Panc1 (cell line): ENCODE results near the gene CER1. TPM values are rescaled to one million over a fixed set of nuclear protein-coding genes. Genes with fewer than 3 reads are reported as not detected.

Source experiments
- ATAC-seq: fragments of 200-7000 bp; cut with Tn5 transposase; 2 replicates; pipeline ENCODE4 v1.9.1; 2020; ENCODE audit warnings: mild to moderate bottlenecking, moderate library complexity
- BruUV-seq: library from RNA; stranded (reverse); fragments of 400-500 nt; replicated peaks from 2 replicates; lab custom pipeline; 2021; lab: Mats Ljungman, UMichigan
- CTCF ChIA-PET: fragments of 300-600 bp; sonication (Branson Sonifier 250); formaldehyde crosslinking; loops from one replicate; lab custom pipeline; 2022; ENCODE audit warnings: antibody characterized with exemption; lab: Charles Lee
- POLR2A ChIA-PET: fragments of 300-600 bp; sonication (Branson Sonifier 250); formaldehyde crosslinking; loops from one replicate; lab custom pipeline; 2022; ENCODE audit warnings: antibody characterized with exemption; lab: Charles Lee
- DNase-seq: peaks from one replicate; pipeline ENCODE4 v3.0.0-alpha.2; 2010; ENCODE audit warnings: low read depth, low spot score
- H3K27ac ChIP-seq: 2 replicates; pipeline ENCODE4 v1.5.1; 2011; ENCODE audit warnings: mild to moderate bottlenecking, low read length, inconsistent platforms
- H3K27me3 ChIP-seq: fragments of 200-500 bp; sonication (Bioruptor generic); 2 replicates; pipeline ENCODE4 v1.6.0; 2014; ENCODE audit warnings: low read length, inconsistent platforms; ENCODE audit not compliant: control insufficient read depth, insufficient read depth
- H3K36me3 ChIP-seq: fragments of 200-500 bp; sonication (Bioruptor generic); 2 replicates; pipeline ENCODE4 v1.5.1; 2014; ENCODE audit warnings: inconsistent platforms, mild to moderate bottlenecking, low read length, moderate library complexity; ENCODE audit not compliant: control insufficient read depth, insufficient read depth
- H3K4me1 ChIP-seq: 2 replicates; pipeline ENCODE4 v1.5.1; 2011; ENCODE audit warnings: inconsistent platforms, mild to moderate bottlenecking, low read length, moderate library complexity; ENCODE audit not compliant: control insufficient read depth, insufficient read depth
- H3K4me3 ChIP-seq, 2 experiments: 2 replicates each; pipeline ENCODE4 v1.5.1; 2011 to 2012; ENCODE audit warnings: low read depth in 2 of 2, low read length in 2 of 2, mild to moderate bottlenecking in 2 of 2, inconsistent platforms in 1 of 2, moderate library complexity in 1 of 2
- H3K9me3 ChIP-seq: fragments of 200-500 bp; sonication (Bioruptor generic); 2 replicates; pipeline ENCODE4 v1.5.1; 2014; ENCODE audit warnings: low read depth, mild to moderate bottlenecking, inconsistent platforms, low read length, moderate library complexity; ENCODE audit not compliant: control insufficient read depth, insufficient read depth
- POLR2AphosphoS5 ChIP-seq: IDR thresholded peaks from 2 replicates; pipeline ENCODE4 v1.6.1; 2012; ENCODE audit warnings: mild to moderate bottlenecking, low read depth, low read length, moderate library complexity
- SIN3A ChIP-seq: IDR thresholded peaks from 2 replicates; pipeline ENCODE4 v1.6.1; 2012; ENCODE audit warnings: low read depth, mild to moderate bottlenecking, low read length, moderate library complexity, borderline replicate concordance; ENCODE audit not compliant: insufficient read depth
- TCF7L2 ChIP-seq: IDR thresholded peaks from 2 replicates; pipeline ENCODE4 v1.6.1; 2011; ENCODE audit warnings: mild to moderate bottlenecking, low read depth, low read length, inconsistent platforms
- in situ Hi-C: cut with HindIII; loops from 2 replicates; pipeline ENCODE4 v1.10.0; 2016; ENCODE audit warnings: low sequenced_read_pairs, low pct_unique_long_range_greater_than_20kb
- intact Hi-C: fragments of 100-400 bp; cut with micrococcal nuclease; formaldehyde crosslinking; loops from one replicate; pipeline ENCODE4 v1.10.0; 2022; ENCODE audit not compliant: unreplicated experiment
- total RNA-seq: library from RNA; stranded (reverse); gene quantifications from one replicate; pipeline ENCODE4 v1.2.1, GENCODE V29; 2021; ENCODE audit not compliant: unreplicated experiment
- TF ChIP-seq, protein P1 (sequence below), 2 experiments: IDR thresholded peaks; 2 replicates each; pipeline ENCODE4 v1.6.1; 2011 to 2012; ENCODE audit warnings: low read depth in 2 of 2, control low read depth in 1 of 2, low read length in 1 of 2, mild to moderate bottlenecking in 1 of 2, moderate library complexity in 1 of 2; ENCODE audit not compliant: insufficient read depth in 1 of 2
- TF ChIP-seq, protein P2 (sequence below): fragments of 450-650 bp; IDR thresholded peaks from 2 replicates; pipeline ENCODE4 v1.5.1; 2017; ENCODE audit warnings: mild to moderate bottlenecking

The CER1 gene
- total RNA-seq, 1 experiment from 2014 or later: not detected

DNA sequence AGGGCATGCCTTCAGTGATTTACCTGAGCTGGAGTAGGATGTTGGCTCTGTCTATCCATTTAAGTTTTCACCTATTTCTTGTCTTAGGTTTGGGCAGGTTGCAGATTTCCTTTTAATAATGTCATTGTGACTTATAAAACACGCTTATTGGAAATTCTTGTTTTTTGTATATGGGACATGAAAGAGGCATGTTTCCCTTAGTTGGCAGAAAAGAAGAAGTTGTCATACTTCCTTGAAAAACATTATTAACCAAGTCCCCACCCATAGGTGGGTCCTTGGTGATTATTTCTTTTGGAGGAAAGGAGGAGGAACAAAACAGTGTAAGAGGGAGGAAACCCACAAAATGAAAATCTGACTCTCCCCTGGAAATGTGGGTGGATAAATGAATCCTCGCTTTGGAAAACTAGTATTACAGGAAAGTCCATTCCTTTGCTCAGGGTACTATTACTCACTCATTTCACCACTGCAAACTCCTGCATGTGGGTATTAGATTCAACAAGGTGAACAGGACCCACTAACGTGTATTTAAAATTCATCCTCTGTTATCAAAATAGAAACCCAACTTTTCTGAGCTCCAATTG, 9.3 kb downstream of the CER1 start:
- POLR2A ChIA-PET: no interaction called here
- no peaks in the 10 kb centered on the region for H3K36me3 ChIP-seq
- no peak overlapping the region for H3K4me3 ChIP-seq
- BruUV-seq: no TSS peak
- no peaks in the 10 kb centered on the region for H3K4me1 ChIP-seq
- H3K9me3 ChIP-seq: no peaks in the 10 kb centered on the region
- H3K27ac ChIP-seq: no peak overlapping the region
- DNase-seq: no peak
- in situ Hi-C loops (no loop called here), intact Hi-C loops (no loop called here)
- no peaks in the 10 kb centered on the region for H3K27me3 ChIP-seq
- CTCF ChIA-PET: no interaction called here
- TF ChIP-seq SIN3A (no peak), TCF7L2 (no peak)
- no peak for ATAC-seq

DNA sequence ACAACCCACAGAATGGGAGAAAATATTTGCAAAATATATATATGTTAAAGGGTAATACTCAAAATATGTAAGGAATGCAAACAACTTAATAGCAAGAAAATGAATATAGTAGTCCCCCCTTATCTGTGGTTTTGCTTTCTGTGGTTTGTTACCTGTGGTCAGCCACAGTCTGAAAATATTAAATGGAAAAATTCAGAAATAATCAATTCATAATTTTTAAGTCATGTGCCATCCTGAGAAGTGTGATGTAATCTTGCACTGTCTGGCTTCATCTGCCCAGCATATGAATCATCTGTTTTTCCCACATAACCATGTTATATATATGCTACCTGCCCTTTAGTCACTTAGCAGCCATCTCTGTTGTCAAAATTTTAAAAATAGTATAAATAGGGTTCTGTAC, 11.7 kb downstream of the CER1 start:
- POLR2A ChIA-PET: no interaction called here
- TF ChIP-seq SIN3A (no peak), TCF7L2 (no peak), POLR2AphosphoS5 (no peak)
- TF ChIP-seq, protein P1, sequence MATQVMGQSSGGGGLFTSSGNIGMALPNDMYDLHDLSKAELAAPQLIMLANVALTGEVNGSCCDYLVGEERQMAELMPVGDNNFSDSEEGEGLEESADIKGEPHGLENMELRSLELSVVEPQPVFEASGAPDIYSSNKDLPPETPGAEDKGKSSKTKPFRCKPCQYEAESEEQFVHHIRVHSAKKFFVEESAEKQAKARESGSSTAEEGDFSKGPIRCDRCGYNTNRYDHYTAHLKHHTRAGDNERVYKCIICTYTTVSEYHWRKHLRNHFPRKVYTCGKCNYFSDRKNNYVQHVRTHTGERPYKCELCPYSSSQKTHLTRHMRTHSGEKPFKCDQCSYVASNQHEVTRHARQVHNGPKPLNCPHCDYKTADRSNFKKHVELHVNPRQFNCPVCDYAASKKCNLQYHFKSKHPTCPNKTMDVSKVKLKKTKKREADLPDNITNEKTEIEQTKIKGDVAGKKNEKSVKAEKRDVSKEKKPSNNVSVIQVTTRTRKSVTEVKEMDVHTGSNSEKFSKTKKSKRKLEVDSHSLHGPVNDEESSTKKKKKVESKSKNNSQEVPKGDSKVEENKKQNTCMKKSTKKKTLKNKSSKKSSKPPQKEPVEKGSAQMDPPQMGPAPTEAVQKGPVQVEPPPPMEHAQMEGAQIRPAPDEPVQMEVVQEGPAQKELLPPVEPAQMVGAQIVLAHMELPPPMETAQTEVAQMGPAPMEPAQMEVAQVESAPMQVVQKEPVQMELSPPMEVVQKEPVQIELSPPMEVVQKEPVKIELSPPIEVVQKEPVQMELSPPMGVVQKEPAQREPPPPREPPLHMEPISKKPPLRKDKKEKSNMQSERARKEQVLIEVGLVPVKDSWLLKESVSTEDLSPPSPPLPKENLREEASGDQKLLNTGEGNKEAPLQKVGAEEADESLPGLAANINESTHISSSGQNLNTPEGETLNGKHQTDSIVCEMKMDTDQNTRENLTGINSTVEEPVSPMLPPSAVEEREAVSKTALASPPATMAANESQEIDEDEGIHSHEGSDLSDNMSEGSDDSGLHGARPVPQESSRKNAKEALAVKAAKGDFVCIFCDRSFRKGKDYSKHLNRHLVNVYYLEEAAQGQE (IDR thresholded peaks at IDR 0.05; ENCODE audit: insufficient read depth in 1 of 2, low read depth in 2 of 2, low read length in 1 of 2): no peak
- TF ChIP-seq, protein P2, sequence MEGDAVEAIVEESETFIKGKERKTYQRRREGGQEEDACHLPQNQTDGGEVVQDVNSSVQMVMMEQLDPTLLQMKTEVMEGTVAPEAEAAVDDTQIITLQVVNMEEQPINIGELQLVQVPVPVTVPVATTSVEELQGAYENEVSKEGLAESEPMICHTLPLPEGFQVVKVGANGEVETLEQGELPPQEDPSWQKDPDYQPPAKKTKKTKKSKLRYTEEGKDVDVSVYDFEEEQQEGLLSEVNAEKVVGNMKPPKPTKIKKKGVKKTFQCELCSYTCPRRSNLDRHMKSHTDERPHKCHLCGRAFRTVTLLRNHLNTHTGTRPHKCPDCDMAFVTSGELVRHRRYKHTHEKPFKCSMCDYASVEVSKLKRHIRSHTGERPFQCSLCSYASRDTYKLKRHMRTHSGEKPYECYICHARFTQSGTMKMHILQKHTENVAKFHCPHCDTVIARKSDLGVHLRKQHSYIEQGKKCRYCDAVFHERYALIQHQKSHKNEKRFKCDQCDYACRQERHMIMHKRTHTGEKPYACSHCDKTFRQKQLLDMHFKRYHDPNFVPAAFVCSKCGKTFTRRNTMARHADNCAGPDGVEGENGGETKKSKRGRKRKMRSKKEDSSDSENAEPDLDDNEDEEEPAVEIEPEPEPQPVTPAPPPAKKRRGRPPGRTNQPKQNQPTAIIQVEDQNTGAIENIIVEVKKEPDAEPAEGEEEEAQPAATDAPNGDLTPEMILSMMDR: no peak
- no peaks in the 10 kb centered on the region for H3K27me3 ChIP-seq
- no peaks in the 10 kb centered on the region for H3K4me1 ChIP-seq
- no peak overlapping the region for H3K4me3 ChIP-seq
- no peak for ATAC-seq
- no peak overlapping the region for H3K27ac ChIP-seq
- no peaks in the 10 kb centered on the region for H3K9me3 ChIP-seq
- in situ Hi-C loops: no loop called here
- DNase-seq: no peak
- no TSS peak for BruUV-seq
- intact Hi-C loops: no loop called here
- CTCF ChIA-PET: no interaction called here
- no peaks in the 10 kb centered on the region for H3K36me3 ChIP-seq

DNA sequence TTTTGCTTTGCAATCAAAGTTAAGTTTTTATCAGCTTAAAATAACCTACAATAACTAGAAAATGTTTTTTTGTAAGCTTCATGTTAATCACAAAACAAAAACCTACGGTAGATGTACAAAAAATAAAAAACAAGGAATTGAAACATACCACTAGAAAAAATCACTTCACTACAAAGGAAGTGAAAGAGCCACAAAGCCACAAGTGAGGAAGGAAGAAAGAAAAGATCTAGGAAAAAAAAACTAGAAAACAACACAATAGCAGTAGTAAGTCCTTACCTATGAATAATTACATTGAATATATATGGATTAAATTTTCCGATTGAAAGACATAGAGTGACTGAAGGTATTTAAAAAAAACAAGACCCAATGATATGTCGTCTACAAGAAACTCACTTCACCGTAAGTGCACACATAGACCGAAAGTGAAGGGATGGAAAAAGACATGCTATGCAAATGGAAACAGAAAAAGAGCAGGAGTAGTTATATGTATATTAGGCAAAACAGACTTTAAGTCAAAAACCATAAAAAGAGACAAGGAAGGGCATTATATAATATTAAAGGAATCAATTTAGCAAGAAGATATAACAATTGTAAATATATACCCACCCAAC, 15.9 kb downstream of the CER1 start:
- no TSS peak for BruUV-seq
- ATAC-seq (no peak), DNase-seq (no peak)
- Histone ChIP-seq H3K27me3 (no peaks in the 10 kb centered on the region), H3K36me3 (no peaks in the 10 kb centered on the region), H3K4me3 (no peak overlapping the region), H3K9me3 (no peaks in the 10 kb centered on the region), H3K27ac (no peak overlapping the region), H3K4me1 (no peaks in the 10 kb centered on the region)
- TF ChIP-seq POLR2AphosphoS5 (no peak), TCF7L2 (no peak), SIN3A (no peak)
- TF ChIP-seq, protein P1 (IDR thresholded peaks at IDR 0.05; ENCODE audit: insufficient read depth in 1 of 2, low read depth in 2 of 2, low read length in 1 of 2): no peak
- TF ChIP-seq, protein P2: no peak
- CTCF ChIA-PET: no interaction called here
- POLR2A ChIA-PET: no interaction called here
- intact Hi-C loops (no loop called here), in situ Hi-C loops (no loop called here)
